SH-SY5Y (cell line): ENCODE measurements around the gene CCDC78.

Source experiments
- GATA2 ChIP-seq: IDR thresholded peaks from 2 replicates; pipeline ENCODE4 v1.6.1; 2011; ENCODE audit warnings: mild to moderate bottlenecking, low read depth, low read length
- GATA3 ChIP-seq: IDR thresholded peaks from 2 replicates; pipeline ENCODE4 v1.6.1; 2011; ENCODE audit warnings: low read depth, mild to moderate bottlenecking, low read length, moderate library complexity

CCDC78 gene

DNA sequence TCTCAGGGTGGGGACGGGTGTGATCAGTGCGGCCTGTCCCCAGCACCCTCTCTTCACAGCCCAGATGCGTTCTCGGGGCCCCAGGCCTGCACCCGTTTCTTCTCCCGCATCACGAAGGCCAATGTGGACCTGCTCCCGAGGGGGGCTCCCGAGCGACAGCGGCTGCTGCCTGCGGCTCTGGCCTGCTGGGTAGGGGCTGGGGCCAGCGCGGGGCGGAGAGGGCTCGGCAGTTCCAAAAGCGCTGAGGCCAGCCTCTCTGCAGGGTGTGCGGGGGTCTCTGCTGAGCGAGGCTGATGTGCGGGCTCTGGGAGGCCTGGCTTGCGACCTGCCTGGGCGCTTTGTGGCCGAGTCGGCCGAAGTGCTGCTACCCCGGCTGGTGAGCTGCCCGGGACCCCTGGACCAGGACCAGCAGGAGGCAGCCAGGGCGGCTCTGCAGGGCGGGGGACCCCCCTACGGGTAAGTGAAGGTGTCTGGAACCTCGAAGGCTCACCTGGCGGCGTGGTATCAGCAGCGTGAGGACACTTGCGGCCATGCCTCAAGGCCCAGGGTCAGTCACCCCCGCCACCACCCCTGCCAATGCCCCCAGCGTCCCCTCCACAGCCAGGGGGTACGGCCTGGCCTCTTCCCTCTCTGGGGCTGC lies 38.7 kb upstream of the CCDC78 start:
- TF ChIP-seq GATA2: no peak

GRCh38 chr16:764184-764750 lies 38.0 kb upstream of the CCDC78 start:
- TF ChIP-seq GATA2: no peak
- TF ChIP-seq GATA3: no peak

DNA sequence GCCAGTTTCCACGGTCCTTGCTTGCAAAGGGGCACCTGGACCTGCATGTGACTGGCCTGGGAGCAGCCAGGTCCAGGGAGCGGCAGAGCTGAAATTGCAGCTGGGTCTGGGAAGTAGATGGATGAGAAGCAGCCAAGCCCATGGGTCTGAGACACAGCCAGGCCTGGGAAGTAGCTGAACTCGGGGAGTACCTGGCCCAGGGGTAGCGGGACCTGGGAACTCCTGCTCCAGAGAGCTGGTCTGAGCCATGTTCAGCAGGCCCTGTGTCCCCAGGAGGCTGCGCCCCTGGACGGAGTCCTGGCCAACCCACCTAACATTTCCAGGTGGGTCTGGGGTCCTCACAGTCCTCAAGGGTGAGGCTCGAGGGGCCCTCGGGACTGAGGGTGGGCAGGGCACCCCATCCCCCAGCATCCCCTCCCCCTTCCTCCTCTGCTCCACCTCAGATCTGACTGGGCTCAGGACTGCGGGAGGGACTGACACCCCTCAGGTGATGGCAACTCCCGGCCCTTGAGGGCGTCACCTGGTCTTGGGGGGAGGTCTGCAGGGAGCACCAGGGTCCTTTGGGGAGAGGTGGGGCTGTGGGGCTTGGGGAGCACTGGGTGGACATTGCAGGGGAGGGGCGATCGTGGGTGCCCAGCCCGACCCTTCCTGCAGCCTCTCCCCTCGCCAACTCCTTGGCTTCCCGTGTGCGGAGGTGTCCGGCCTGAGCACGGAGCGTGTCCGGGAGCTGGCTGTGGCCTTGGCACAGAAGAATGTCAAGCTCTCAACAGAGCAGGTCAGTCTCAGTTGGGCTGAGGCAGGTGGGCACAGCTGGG lies 37.3 kb upstream of the CCDC78 start:
- TF ChIP-seq GATA2 (no peak), GATA3 (no peak)

- TF ChIP-seq GATA3: no peak
- no peak for TF ChIP-seq GATA2
Measured at GRCh38 chr16:762595-763268, 36.5 kb upstream of the CCDC78 start.

- TF ChIP-seq GATA2 (no peak), GATA3 (no peak)
Measured at GRCh38 chr16:761625-762513, 35.6 kb upstream of the CCDC78 start.

DNA sequence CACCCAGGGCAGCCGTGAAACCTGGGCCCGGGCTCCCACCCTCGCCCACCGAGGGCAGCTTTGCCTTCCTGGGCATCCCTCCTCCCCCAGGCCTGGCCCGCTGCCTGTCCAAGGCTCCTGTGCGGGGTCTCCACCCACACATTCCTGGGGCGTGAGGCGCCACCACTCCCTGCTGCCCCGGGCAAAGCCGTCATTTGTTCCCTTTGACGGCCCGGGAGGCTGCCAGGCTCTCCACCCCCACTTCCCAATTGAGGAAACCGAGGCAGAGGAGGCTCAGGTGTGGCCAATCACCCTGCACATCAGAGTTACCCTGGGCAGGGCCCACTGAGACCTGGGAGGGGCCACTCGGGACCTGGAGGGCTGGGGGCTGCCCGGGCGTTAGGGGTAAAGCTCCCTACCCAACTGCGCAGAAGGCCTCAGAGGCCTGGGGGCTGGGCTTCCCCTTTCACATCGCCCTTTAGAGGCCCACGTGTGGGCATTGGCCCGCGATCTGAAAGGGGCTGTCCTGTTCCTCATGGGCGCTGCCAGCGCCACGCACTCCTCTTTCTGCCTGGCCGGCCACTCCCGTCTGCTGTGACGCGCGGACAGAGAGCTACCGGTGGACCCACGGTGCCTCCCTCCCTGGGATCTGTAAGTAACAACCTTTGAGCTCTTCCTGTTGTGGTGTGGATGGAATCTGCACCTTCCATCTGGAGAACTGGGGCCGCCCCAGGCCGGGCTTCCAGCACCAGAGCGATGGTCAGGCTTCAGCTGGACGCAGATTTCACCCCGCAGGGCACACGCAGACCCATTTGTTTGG lies 34.5 kb upstream of the CCDC78 start, which contains the start of gene MSLN:
MSLN (plus strand) TSS at position 190 of the 799 bp plus-strand sequence. CDS start 1,947 bp downstream, outside the sequence.
- no peak for TF ChIP-seq GATA3
- no peak for TF ChIP-seq GATA2

- no peak for TF ChIP-seq GATA3
- no peak for TF ChIP-seq GATA2
Measured at GRCh38 chr16:760065-760464, 33.8 kb upstream of the CCDC78 start.

DNA sequence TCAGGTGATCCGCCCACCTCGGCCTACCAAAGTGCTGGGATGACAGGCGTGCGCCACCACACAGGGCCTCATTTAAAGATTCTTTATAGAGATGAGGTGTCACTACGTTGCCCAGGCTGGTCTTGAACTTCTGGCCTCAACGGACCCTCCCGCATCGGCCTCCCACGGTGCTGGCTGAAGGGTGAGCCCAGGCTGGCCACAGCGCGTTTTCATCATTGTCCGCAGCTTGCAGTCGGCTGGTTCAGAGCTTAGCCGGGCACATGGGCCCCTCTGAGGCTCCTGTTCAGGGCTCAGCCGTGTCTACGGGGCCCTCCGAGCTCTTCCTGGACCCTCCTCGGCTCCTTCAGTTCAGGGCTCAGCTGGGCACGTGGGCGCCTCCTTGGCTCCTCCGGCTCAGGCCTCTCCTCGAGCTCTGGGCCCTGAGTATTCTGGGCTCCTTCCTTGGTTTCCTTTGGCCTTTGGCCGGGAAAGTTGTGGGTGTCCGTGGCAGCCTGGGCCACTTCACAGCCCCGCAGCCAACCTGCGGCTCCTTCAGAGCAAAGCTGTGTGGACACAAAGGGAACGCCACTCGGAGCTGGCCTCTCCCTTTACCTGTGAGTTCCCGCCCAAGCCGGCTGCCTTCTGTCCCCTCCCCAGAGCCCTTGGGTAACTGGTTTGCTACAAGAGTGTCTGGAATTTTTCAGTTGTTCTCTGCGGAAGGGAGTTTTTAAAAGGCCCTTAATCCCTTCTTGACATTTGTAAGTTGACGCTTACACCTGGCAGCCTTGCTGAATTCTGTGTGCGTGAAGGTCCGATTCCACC lies 33.1 kb upstream of the CCDC78 start:
- TF ChIP-seq GATA3 (no peak), GATA2 (no peak)

GRCh38 chr16:756428-756827 lies 30.2 kb upstream of the CCDC78 start:
- TF ChIP-seq GATA2 (no peak), GATA3 (no peak)

- TF ChIP-seq GATA3 (no peak), GATA2 (no peak)
Measured at GRCh38 chr16:754656-755055, 28.4 kb upstream of the CCDC78 start.

GRCh38 chr16:752007-752312 lies 25.7 kb upstream of the CCDC78 start:
- TF ChIP-seq GATA2 (no peak), GATA3 (no peak)
